H1 (cell line): ENCODE results near the gene UCP1. TPM values are rescaled to one million over a fixed set of nuclear protein-coding genes. Genes with fewer than 3 reads are reported as not detected.

Experiments
- ATF2 ChIP-seq: IDR thresholded peaks from 2 replicates; pipeline ENCODE4 v1.6.1; 2012; ENCODE audit warnings: low read length, inconsistent platforms
- HDAC6 ChIP-seq: IDR thresholded peaks from one replicate; pipeline ENCODE4 v1.7.1; 2012; ENCODE audit warnings: low read depth, mild to moderate bottlenecking, inconsistent platforms, low read length, moderate library complexity
- JUND ChIP-seq: IDR thresholded peaks from 2 replicates; pipeline ENCODE4 v1.6.1; 2011; ENCODE audit warnings: mild to moderate bottlenecking, improper control_type of control experiment, low read length
- polyA plus RNA-seq, 7 experiments: library from polyadenylated mRNA; depleted of rRNA in 3 of 7; stranded (reverse) in 5 of 7; unstranded in 2 of 7; fragments of >200 nt in 5 of 7; fragments of 200-250 nt in 2 of 7; gene quantifications; 1 replicate in 5 of 7; 2 replicates in 1 of 7; 4 replicates in 1 of 7; pipeline versions ENCODE4 v1.2.1 to v1.2.3, GENCODE V29; 2011 to 2013; ENCODE audit warnings: missing spikeins in 2 of 7, mixed read lengths in 2 of 7
- total RNA-seq: library from RNA; stranded (reverse); fragmentation: NEBNext Ultra II Directional; extraction: Animal tissue kit (Norgen Biotek cat#: 25700); gene quantifications from 2 replicates; pipeline ENCODE4 v1.2.1, GENCODE V29; 2021

Gene UCP1
- total and polyA plus RNA-seq, 2 of the 8 experiments (the other 6 are each of a cell fraction or from before 2014, with no cell fraction given) = 0.20 to 0.44 TPM

- TF ChIP-seq ATF2 (no peak), JUND (no peak), HDAC6 (no peak)
Observed at GRCh38 chr4:140603286-140603685, 34.5 kb upstream of the UCP1 start (continued).
